Fibroblast of upper back skin (primary cell): ENCODE data around the gene SH3PXD2B.
"Not testable (repeated sequence)": the region's sequence is repeated elsewhere in the genome, so short reads cannot be mapped to it uniquely, and the experiment has no call there.

ENCODE experiments used
- DNase-seq: peaks from one replicate; pipeline ENCODE4 v3.0.0-alpha.2; 2013

The SH3PXD2B gene

GRCh38 chr5:172398645-172399044, 55.7 kb downstream of the SH3PXD2B start:
- DNase-seq = not testable (repeated sequence)

- not testable (repeated sequence) for DNase-seq
Measured at GRCh38 chr5:172396994-172397393, 57.3 kb downstream of the SH3PXD2B start.

GRCh38 chr5:172396220-172396619, 58.1 kb downstream of the SH3PXD2B start:
- no peak for DNase-seq

DNA sequence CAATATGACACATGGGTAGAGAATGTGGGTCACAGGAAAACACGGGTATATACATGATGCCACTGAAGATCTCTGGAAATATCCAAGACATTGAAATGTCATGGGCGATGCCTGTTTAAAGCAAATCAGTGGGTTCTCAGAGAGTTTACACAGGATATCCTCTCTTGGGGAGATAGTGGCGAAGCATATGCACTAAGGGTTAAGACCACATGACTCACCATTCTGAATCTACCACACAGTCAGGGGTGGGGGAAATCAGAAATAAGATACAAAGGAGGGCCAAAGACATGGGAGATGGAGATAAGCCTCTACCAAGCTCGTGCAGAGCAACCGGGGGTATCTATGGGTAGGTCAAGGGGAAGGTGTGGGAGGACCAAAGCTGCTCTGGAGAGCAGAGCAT, 58.8 kb downstream of the SH3PXD2B start:
- DNase-seq = no peak

DNA sequence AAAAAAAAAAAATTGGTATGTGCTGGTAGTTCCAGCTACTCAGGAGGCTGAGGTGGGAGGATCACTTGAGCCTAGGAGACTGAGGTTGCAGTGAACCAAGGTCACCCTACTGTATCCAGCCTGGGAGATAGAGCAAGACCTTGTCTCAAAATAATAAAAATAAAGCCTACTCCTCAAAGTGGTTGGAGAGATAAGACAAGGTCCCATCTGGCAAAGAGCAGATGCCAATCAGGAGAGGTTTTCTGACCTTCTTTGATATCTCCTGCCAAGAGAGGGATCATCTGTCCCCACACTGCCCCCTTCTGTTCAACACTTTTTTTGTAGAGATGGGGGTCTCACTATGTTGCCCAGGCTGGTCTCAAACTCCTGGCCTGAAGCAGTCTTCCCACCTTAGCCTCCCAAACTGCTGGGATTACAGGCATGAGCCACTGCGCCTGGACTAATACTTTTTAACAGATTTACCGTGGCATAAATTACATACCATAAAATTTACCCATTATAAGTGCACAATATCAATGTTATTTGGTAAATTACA, 64.7 kb downstream of the SH3PXD2B start:
- DNase-seq = no peak

DNA sequence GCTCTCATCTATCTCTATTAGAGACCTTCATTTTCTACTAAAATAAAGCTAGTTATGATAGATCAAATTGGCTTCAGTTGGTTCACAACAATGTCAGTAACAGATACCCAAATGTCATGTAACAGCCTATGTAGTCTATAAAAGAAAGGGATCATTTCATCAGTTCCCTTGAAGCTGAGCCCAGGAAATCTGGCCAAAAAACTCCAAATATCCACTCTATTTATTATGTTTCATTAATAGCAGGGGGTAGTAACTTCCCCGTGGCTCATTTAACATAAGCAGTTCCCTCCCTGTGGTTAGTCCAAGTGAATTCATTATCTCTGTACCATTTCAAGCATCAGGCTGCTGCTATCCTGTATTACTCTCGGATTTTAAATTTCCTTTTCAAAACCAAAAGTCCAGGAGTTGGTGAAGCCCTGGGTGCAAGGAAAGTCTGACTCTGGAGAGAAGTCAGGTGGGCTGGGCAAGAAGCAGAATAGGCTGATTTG, 66.0 kb downstream of the SH3PXD2B start:
- no peak for DNase-seq

DNA sequence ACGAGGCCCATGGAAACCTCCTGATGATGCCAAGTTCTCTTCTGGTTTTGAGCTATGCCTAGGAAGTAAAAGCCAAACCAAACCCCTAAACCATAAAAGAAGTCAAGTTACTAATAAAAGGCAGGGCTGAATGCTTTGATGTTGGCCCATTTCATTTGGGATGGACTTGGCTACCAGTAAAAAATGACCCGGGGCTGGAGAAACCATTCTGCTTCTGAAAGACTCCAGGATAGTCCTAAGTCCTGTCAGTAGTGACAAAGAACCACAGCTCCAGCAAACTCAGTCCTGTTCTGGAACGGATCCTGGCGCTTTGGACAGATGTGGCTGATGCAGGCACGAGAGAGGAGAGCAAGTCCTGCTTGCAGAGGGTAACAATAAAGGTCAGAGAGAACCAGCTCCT, 68.6 kb downstream of the SH3PXD2B start:
- DNase-seq = no peak

- no peak for DNase-seq
Measured at GRCh38 chr5:172385010-172385563, 69.2 kb downstream of the SH3PXD2B start.

DNA sequence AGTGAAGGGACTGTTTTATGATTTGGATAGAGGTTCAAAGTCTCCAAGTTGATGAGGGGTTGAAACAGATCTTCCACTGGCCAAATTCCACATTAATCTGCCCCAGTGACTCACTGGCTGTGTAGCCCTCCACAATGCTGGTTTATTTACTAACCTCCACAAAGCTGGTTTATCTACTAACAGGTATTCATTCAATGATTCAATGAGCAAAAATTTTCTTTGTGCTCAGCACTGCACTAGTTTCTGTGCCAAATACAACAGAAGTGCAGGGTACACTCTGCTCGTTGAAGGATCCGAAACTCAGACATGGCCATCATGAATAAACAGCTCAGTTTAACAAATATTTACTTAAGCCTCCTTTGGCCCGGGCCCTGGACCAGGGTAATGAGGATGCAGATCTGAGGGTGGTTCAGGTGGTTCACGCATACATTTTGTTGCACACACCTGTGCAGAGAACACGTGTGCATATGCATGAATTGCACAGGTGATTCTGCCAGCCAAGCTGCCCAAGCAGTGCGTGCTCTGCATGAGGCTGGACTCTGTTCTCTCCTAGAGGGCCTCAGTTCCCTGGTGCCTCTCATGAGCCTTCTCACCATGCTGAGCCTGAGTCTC, 71.0 kb downstream of the SH3PXD2B start:
- DNase-seq = peak; percentile 45

DNA sequence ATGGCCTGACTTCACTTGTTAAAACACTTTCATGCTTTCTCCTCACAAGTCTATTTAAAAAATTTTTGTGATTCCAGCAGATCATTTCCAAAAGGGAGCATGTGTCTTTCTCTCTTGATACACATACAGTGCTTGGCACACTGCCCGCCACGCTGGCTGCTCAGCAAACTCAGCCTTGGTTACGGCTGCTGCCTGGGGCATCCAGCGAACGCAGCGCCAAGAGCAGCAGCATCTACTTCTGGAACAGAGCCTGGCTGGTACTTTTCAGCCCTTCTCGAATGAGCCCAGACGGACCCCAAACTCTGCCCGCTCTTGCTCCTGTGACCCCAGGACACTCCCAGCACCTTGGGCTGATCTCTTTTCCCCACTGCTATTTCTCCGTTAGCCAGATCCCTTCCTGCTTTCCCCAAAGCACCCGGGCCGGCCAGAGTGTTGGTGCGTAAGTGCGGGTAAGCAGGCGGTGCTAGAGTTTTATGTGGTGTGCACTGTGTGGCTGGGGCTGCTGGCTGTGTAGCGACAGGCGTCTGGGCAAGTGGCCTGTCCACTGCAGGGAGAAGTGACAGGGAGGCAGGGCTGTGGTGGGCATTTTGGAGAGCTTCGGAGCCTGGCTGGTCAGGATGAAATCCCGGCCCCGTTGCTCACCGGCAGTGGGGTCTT, 73.2 kb downstream of the SH3PXD2B start:
- DNase-seq = peak; percentile 40

- no peak for DNase-seq
Measured at GRCh38 chr5:172380301-172380986, 73.9 kb downstream of the SH3PXD2B start.

DNA sequence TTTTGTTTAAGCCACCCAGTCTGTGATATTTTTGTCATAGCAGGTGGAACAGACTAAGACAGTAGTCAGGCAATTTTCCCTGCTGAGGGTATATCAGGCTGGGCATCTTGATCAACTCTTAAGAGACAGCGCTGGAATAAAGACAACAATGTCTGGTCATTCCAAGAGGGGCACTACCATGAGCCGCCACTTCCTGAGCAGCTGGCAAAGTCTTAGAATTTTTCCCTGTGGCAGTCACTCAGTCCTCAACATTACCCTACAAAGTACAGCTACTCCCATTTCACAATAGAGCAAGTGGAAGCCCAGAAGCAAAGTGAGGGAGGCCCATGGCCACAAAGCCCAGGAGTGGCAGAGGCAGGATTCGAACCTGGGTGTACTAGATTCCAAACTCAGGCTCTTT, 74.8 kb downstream of the SH3PXD2B start:
- no peak for DNase-seq

DNA sequence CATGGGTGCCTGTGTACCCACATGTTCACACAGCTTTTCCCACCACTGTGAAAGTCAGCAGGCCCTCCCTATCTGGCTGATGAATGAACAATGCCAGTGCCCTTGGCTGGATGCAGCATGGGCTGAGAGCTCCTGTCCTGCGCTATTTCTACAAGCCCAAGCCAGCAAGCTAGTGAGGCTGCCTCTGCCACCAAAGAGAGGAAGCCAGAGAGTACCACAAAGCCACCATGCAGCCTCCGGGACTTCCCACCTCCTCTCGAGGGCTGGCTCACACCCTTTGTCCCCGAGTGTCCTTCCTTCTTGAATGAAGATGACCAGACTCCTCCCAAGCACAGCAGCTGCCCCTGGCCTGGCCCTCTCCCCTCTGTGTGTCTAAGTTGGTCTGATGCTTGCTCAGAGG, 76.5 kb downstream of the SH3PXD2B start:
- no peak for DNase-seq

DNA sequence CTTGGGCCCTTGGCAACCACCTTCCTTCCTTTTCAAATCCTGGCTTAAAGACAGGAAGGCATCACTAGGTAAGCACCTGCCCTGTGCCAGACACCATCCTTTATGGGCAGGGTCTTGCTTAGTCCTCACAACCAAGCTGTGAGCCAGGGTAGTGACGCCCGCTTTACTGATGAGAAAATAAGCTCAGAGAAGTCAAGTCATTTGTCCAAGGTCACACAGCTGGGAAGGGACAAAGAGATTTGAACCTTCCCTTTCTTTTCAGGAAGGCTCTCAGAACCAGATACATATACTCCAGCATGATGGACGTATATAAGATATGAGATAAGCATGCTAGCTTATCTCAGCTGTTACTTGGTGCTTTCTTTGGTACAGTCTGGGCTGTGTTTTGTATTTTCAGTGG, 76.9 kb downstream of the SH3PXD2B start:
- no peak for DNase-seq

DNA sequence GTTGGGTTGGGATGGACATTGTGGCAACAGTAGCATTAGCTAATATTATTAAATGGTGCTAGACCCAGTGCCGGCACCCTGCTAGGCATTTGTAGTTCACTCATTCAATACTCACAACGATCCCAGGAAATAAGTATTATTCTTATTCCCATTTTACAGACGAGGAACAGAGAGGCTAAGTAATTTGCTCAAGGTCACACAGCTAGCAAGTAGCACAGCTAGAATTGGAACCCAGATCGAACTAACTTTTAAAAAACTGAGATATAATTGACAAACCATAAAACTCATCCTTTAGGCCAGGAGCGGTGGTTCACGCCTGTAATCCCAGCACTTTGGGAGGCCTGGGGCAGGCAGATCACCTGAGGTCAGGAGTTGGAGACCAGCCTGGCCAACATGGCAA, 79.5 kb downstream of the SH3PXD2B start:
- no peak for DNase-seq

- no peak for DNase-seq
Measured at GRCh38 chr5:172373680-172374079, 80.6 kb downstream of the SH3PXD2B start.

DNA sequence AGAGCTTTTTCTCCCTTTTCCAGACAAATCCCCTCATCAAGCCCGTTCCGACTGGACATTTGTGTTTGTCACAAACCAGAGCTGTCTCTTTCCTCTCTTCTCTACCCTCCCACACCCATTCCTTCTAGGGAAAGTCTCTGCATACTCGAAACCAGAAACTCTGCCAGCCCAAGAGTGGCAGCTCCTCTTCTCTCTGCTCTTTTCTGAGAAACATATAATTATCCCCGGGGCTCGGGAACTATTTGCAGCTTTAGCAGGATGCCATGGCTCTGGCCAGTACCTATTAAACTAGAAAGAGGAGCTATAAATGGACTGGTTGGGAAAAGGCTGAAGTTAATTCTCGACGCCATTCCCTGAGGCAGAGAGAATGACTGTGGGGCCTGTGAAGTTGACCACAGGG, 82.6 kb downstream of the SH3PXD2B start:
- DNase-seq = no peak

DNA sequence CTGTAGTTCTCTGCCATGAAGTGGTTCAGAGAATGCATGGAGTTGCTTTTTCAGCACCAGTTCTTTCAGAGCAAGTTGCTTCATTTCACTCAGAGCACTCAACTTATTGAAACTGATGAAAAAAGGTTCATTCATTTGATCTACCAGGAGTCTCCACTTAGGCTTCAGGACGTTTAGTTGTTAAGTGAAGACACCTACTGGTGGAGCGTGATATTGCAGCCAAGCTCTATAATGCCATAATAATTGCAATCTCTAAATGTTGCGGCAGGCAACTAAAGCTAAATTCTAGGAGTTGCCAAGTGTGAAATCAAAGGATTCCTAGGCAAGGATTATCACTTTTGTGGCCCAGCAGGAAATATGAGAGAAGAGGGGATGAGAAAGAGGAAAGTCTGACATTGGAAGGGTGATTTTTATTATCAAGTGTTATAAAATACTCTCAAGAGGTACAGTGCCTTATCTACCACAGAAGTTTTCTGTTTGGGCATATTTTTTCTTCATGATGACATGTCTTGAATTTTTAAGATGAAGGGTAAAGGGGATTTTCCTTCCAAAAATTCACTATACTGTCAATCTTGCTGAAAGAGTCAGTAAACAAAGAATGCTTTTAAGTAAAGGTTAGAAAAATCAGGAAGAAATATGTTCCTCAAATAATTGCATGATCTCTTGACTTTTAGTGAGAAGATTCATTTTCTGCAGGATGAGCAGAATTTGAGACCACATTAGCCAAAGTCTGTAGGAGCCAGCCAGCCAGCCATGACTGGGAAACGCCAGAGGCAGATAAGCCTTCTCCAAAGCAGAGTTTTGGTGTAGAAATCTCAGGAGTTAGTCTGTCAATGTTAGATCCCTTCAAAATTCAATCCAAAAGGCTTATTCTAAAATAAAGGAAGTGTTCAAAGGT, 83.4 kb downstream of the SH3PXD2B start:
- DNase-seq = peak; percentile 25

DNA sequence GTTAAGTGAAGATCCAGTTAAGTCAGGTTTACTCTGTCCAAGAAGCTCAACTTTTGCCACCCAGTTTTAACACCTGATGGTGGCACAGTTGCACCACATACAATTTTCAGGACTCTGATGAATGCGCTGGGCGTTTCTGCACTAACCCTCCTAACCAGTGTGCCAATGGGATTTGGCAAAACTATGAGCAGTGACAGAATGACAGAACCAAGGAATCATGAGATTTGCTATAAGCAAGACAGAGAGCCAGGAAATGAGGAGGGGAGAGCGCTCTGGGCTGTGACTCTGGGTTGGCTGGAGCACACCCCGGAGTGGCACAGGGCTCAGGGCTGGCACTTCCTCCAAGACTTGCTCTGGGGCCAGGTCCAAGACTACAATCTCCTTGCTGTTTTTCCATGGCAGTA, 84.1 kb downstream of the SH3PXD2B start:
- no peak for DNase-seq

GRCh38 chr5:172368699-172369098, 85.6 kb downstream of the SH3PXD2B start:
- not testable (repeated sequence) for DNase-seq

GRCh38 chr5:172365948-172366608, 88.2 kb downstream of the SH3PXD2B start:
- DNase-seq = no peak

- DNase-seq = no peak
Measured at GRCh38 chr5:172364773-172365172, 89.6 kb downstream of the SH3PXD2B start.
